ENCODE measurements around the gene KCNA2.

KCNA2 gene

GRCh38 chr1:110595353-110595710, 10.8 kb downstream of the KCNA2 start:
- TF ChIP-seq EZH2phosphoT487 (IDR thresholded peaks at IDR 0.05; ENCODE audit: borderline replicate concordance, low read length), result no peak
- Histone ChIP-seq H3K27ac (ENCODE audit: low read depth, low read length) (no peak overlapping the region), H3K4me1 (ENCODE audit: control insufficient read depth, low read length) (peaks cover 25% of the 10 kb centered on the region), H3F3A (ENCODE audit: control insufficient read depth, insufficient read depth) (no peaks in the 10 kb centered on the region), H3K4me3 (ENCODE audit: low read length) (no peak overlapping the region), H3K9me3 (ENCODE audit: control insufficient read depth, insufficient read depth, low read length) (no peaks in the 10 kb centered on the region), H3K79me2 (ENCODE audit: control insufficient read depth, low read length) (no peaks in the 10 kb centered on the region), H3K36me3 (ENCODE audit: control insufficient read depth, low read length) (no peaks in the 10 kb centered on the region), H4K20me1 (ENCODE audit: control insufficient read depth, insufficient read depth, low read depth, low read length) (no peaks in the 10 kb centered on the region), H3K4me2 (ENCODE audit: low read length) (no peak overlapping the region), H3K9me2 (replicated peaks; ENCODE audit: control insufficient read depth, low read length) (no peaks in the 10 kb centered on the region), H3K27me3 (ENCODE audit: control insufficient read depth, low read length) (no peaks in the 10 kb centered on the region)

DNA sequence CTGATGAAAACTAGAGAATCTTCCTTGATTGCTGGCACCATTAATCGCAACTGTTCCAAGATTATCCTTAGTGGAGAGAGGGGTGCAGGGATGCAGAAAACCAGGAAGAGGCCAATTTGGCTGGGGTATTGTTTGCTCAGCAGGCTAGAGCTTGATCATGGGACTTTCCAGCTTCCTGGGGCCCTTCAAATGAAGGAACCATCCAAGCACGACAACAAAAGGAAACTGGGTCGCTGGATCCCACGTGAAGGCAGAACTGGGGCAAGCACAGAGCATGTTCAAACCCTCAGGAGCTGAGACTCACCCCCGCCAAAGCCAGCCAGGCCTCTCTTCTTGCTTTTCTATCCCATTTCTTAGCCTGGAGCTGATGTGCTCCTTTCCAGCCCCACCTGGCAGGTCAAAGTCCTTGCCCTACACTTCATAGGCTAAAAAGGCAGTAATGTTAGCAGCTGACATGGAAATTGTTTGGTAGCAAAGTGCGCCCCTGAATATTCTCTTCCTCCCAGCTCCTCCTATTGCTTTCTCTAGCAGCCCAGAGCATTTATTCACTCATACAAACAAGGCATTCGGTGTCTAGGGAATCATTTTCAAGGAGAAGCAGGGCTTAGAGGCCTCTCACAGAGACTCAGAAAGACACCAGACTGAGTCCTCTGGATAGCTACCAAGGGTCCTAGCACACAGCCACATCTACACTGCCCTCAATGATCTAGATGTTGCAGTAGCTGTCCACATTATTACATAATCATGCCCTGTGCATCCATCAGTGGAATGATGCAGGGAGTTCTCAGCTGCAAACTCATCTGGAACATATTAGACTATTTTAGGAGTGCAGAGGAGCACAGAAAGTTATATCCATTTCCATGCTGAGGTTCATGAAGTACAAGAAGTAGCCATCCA, 11.5 kb downstream of the KCNA2 start:
- H3F3A ChIP-seq (ENCODE audit: control insufficient read depth, insufficient read depth), result no peaks in the 10 kb centered on the region
- H3K27ac ChIP-seq (ENCODE audit: low read depth, low read length), result peak overlapping the region; percentile 23; the same call in 1 of the 2 replicates
- no peaks in the 10 kb centered on the region for H3K36me3 ChIP-seq (ENCODE audit: control insufficient read depth, low read length)
- H3K9me3 ChIP-seq (ENCODE audit: control insufficient read depth, insufficient read depth, low read length), result no peaks in the 10 kb centered on the region
- H3K27me3 ChIP-seq (ENCODE audit: control insufficient read depth, low read length), result no peaks in the 10 kb centered on the region
- peak overlapping the region; percentile 52 for H3K4me2 ChIP-seq (ENCODE audit: low read length)
- no peaks in the 10 kb centered on the region for H3K79me2 ChIP-seq (ENCODE audit: control insufficient read depth, low read length)
- no peaks in the 10 kb centered on the region for H4K20me1 ChIP-seq (ENCODE audit: control insufficient read depth, insufficient read depth, low read depth, low read length)
- no peaks in the 10 kb centered on the region for H3K9me2 ChIP-seq (replicated peaks; ENCODE audit: control insufficient read depth, low read length)
- H3K4me3 ChIP-seq (ENCODE audit: low read length), result peak overlapping the region; percentile 52
- H3K4me1 ChIP-seq (ENCODE audit: control insufficient read depth, low read length), result peaks cover 25% of the 10 kb centered on the region
- TF ChIP-seq EZH2phosphoT487 (IDR thresholded peaks at IDR 0.05; ENCODE audit: borderline replicate concordance, low read length) (no peak), CTCF (IDR thresholded peaks at IDR 0.05; ENCODE audit: low read depth, low read length, poor library complexity, severe bottlenecking) (no peak)

GRCh38 chr1:110593902-110594301, 12.3 kb downstream of the KCNA2 start:
- no peaks in the 10 kb centered on the region for H4K20me1 ChIP-seq (ENCODE audit: control insufficient read depth, insufficient read depth, low read depth, low read length)
- no peak for TF ChIP-seq CTCF (IDR thresholded peaks at IDR 0.05; ENCODE audit: low read depth, low read length, poor library complexity, severe bottlenecking)
- H3K79me2 ChIP-seq (ENCODE audit: control insufficient read depth, low read length), result no peaks in the 10 kb centered on the region
- peaks cover 25% of the 10 kb centered on the region for H3K4me1 ChIP-seq (ENCODE audit: control insufficient read depth, low read length)
- no peaks in the 10 kb centered on the region for H3K27me3 ChIP-seq (ENCODE audit: control insufficient read depth, low read length)
- no peaks in the 10 kb centered on the region for H3K9me2 ChIP-seq (replicated peaks; ENCODE audit: control insufficient read depth, low read length)
- H3K27ac ChIP-seq (ENCODE audit: low read depth, low read length), result no peak overlapping the region
- H3F3A ChIP-seq (ENCODE audit: control insufficient read depth, insufficient read depth), result no peaks in the 10 kb centered on the region
- no peaks in the 10 kb centered on the region for H3K9me3 ChIP-seq (ENCODE audit: control insufficient read depth, insufficient read depth, low read length)
- H3K4me2 ChIP-seq (ENCODE audit: low read length), result peak overlapping the region; percentile 47; the same call in 1 of the 2 replicates
- H3K36me3 ChIP-seq (ENCODE audit: control insufficient read depth, low read length), result no peaks in the 10 kb centered on the region
- 0 out of 2 replicates have a peak overlapping the region, but pooled peaks have one; percentile 14 for H3K4me3 ChIP-seq (ENCODE audit: low read length)

GRCh38 chr1:110591956-110592355, 14.2 kb downstream of the KCNA2 start:
- no peak overlapping the region for H3K27ac ChIP-seq (ENCODE audit: low read depth, low read length)
- no peak for TF ChIP-seq EZH2phosphoT487 (IDR thresholded peaks at IDR 0.05; ENCODE audit: borderline replicate concordance, low read length)
- no peak for TF ChIP-seq CTCF (IDR thresholded peaks at IDR 0.05; ENCODE audit: low read depth, low read length, poor library complexity, severe bottlenecking)

More at GRCh38 chr1:110591956-110592355, 14.2 kb downstream of the KCNA2 start:
- Histone ChIP-seq H3K9me3 (ENCODE audit: control insufficient read depth, insufficient read depth, low read length) (no peaks in the 10 kb centered on the region), H3K4me3 (ENCODE audit: low read length) (no peak overlapping the region), H3K9me2 (replicated peaks; ENCODE audit: control insufficient read depth, low read length) (no peaks in the 10 kb centered on the region), H4K20me1 (ENCODE audit: control insufficient read depth, insufficient read depth, low read depth, low read length) (no peaks in the 10 kb centered on the region), H3K4me2 (ENCODE audit: low read length) (no peak overlapping the region), H3F3A (ENCODE audit: control insufficient read depth, insufficient read depth) (no peaks in the 10 kb centered on the region), H3K79me2 (ENCODE audit: control insufficient read depth, low read length) (no peaks in the 10 kb centered on the region), H3K4me1 (ENCODE audit: control insufficient read depth, low read length) (peaks cover 25% of the 10 kb centered on the region), H3K36me3 (ENCODE audit: control insufficient read depth, low read length) (no peaks in the 10 kb centered on the region), H3K27me3 (ENCODE audit: control insufficient read depth, low read length) (no peaks in the 10 kb centered on the region)

All from DOHH2 (cell line).